Mucosa of rectum (tissue), 2 donors: ENCODE results near the gene ZNRF2.
"Not testable (repeated sequence)": the region's sequence is repeated elsewhere in the genome, so short reads cannot be mapped to it uniquely, and the experiment has no call there.

Source experiments
- H3K27ac ChIP-seq, 2 donors: one replicate each; pipeline ENCODE4 v1.7.0; 2013; ENCODE audit warnings: inconsistent platforms in 2 of 2, low read depth in 2 of 2, low read length in 2 of 2
- H3K27me3 ChIP-seq, 2 donors: one replicate each; pipeline ENCODE4 v1.7.0; 2013; ENCODE audit warnings: low read length in 2 of 2; ENCODE audit not compliant: control insufficient read depth in 2 of 2, insufficient read depth in 2 of 2
- H3K36me3 ChIP-seq, 2 donors: one replicate each; pipeline ENCODE4 v1.7.0; 2013; ENCODE audit warnings: low read length in 2 of 2; ENCODE audit not compliant: control insufficient read depth in 2 of 2, insufficient read depth in 2 of 2
- H3K4me1 ChIP-seq, 2 donors: one replicate each; pipeline ENCODE4 v1.7.0; 2013; ENCODE audit warnings: low read length in 2 of 2, mild to moderate bottlenecking in 1 of 2; ENCODE audit not compliant: control insufficient read depth in 2 of 2, insufficient read depth in 2 of 2
- H3K4me3 ChIP-seq, 2 donors: one replicate each; pipeline ENCODE4 v1.7.0; 2013; ENCODE audit warnings: low read length in 2 of 2
- H3K9ac ChIP-seq, 2 donors: one replicate each; pipeline ENCODE4 v1.7.0; 2013; ENCODE audit warnings: low read length in 2 of 2, low read depth in 1 of 2, mild to moderate bottlenecking in 1 of 2
- H3K9me3 ChIP-seq, 2 donors: one replicate each; pipeline ENCODE4 v1.7.0; 2013; ENCODE audit warnings: low read length in 2 of 2; ENCODE audit not compliant: control insufficient read depth in 2 of 2
- donor health status: healthy.
- donor health status: Normal muscosa, but diverticular disease.

The ZNRF2 gene

DNA sequence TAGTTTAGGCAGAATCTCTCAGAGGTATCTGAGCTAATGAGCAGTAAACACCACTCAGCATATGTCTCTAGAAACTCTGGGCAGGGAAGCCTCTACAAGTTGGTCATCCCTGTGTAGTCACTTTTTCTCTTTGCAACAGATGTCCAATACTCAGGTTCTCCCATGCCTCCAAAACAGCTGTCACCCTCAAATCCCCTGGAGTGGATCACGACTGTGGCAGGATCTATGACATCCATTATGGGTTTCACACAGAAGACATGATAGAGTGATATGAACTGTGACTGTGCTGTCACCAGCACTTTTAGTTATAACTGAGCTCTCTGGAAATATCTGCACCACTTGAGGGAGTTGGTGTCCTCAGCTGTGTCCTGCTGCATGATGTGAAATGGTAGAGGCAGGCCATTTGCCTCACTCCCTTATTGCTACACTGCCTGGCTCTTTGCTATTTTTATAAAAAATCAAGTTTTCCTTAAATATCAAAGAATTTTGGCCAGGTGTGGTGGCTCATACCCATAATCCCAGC is 24.1 kb upstream of the ZNRF2 start:
- Histone ChIP-seq H3K4me1 (peaks cover 8 to 18% of the 10 kb centered on the region in 2 donors), H3K27me3 (no peaks in the 10 kb centered on the region), H3K9me3 (no peaks in the 10 kb centered on the region), H3K36me3 (no peaks in the 10 kb centered on the region), H3K9ac (no peak overlapping the region), H3K4me3 (no peak overlapping the region), H3K27ac (no peak overlapping the region)

- Histone ChIP-seq H3K4me1 (peaks cover 0 to 5% of the 10 kb centered on the region in 2 donors), H3K9me3 (no peaks in the 10 kb centered on the region), H3K4me3 (no peak overlapping the region), H3K27me3 (no peaks in the 10 kb centered on the region), H3K27ac (no peak overlapping the region), H3K36me3 (no peaks in the 10 kb centered on the region), H3K9ac (no peak overlapping the region)
Measured at GRCh38 chr7:30263090-30263710, 21.2 kb upstream of the ZNRF2 start.

- Histone ChIP-seq H3K27me3 (no peaks in the 10 kb centered on the region), H3K4me3 (no peak overlapping the region), H3K9ac (no peak overlapping the region), H3K9me3 (no peaks in the 10 kb centered on the region), H3K4me1 (peaks cover 0 to 5% of the 10 kb centered on the region in 2 donors), H3K27ac (no peak overlapping the region), H3K36me3 (no peaks in the 10 kb centered on the region)
Measured at GRCh38 chr7:30264052-30264451, 20.3 kb upstream of the ZNRF2 start.

DNA sequence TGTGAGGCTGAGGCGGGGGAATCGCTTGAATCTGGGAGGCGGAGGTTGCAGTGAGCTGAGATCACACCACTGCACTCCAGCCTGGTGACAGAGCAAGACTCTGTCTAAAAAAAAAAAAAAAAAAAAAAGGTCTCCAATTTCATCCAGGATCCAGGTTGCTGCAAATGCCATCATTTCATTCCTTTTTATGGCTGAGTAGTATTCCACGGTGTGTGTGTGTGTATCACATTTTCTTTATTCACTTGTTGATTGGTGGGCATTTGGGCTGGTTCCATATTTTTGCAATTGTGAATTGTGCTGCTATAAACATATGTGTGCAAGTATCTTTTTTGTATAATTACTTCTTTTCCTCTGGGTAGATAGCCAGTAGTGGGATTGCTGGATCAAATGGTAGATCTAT is 19.2 kb upstream of the ZNRF2 start:
- not testable (repeated sequence) for H3K36me3 ChIP-seq, H3K4me3 ChIP-seq, H3K4me1 ChIP-seq, H3K9ac ChIP-seq, H3K9me3 ChIP-seq, H3K27ac ChIP-seq, H3K27me3 ChIP-seq

- H3K27ac ChIP-seq, result no peak overlapping the region
- H3K27me3 ChIP-seq, result no peaks in the 10 kb centered on the region
- H3K4me1 ChIP-seq, result peaks cover 0 to 5% of the 10 kb centered on the region in 2 donors
- no peaks in the 10 kb centered on the region for H3K9me3 ChIP-seq
- no peak overlapping the region for H3K4me3 ChIP-seq
- H3K9ac ChIP-seq, result no peak overlapping the region
- H3K36me3 ChIP-seq, result no peaks in the 10 kb centered on the region
Measured at GRCh38 chr7:30266686-30267085, 17.7 kb upstream of the ZNRF2 start.

- Histone ChIP-seq H3K9me3 (no peaks in the 10 kb centered on the region), H3K27me3 (no peaks in the 10 kb centered on the region), H3K4me3 (no peak overlapping the region), H3K27ac (no peak overlapping the region), H3K4me1 (peaks cover 0 to 5% of the 10 kb centered on the region in 2 donors), H3K9ac (no peak overlapping the region), H3K36me3 (no peaks in the 10 kb centered on the region)
Measured at GRCh38 chr7:30268586-30268985, 15.8 kb upstream of the ZNRF2 start.

DNA sequence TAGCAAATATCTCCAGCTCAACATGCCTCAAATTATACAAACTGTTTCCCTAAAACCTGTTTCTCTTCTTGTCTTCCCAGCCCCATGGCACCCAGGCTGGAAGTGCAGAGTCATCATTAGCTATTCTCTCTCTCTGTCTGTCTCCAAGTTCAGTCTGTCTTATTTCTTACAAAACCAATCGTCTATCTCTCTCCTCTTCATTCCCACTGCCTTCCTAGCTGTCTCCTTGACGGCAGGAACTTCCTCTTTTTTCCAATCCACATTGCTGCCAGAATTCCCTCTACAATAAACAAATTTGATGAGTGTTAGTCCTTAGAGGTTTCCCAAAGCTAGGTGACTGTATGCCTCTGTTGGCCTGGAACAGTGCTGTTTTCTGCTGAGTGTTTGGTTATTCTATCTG is 14.9 kb upstream of the ZNRF2 start:
- peaks cover 0 to 5% of the 10 kb centered on the region in 2 donors for H3K4me1 ChIP-seq

DNA sequence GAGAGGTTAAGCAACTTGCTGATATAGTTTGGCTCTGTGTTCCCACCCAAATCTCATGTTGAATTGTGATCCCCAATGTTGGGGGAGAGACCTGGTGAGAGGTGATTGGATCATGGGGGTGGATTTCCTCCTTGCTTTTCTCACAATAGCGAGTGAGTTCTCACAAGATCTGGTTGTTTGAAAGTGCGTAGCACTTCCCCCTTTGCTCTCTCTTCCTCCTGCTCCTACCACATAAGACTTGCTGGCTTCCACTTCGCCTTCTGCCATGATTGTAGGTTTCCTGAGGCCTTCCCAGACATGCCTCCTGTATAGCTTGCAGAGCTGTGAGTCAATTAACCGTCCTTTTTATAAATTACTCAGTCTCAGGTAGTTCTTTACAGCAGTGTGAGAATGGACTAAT is 13.5 kb upstream of the ZNRF2 start:
- H3K9me3 ChIP-seq, result no peaks in the 10 kb centered on the region
- no peaks in the 10 kb centered on the region for H3K27me3 ChIP-seq
- H3K9ac ChIP-seq, result no peak overlapping the region
- no peak overlapping the region for H3K27ac ChIP-seq
- peaks cover 0 to 5% of the 10 kb centered on the region in 2 donors for H3K4me1 ChIP-seq
- H3K4me3 ChIP-seq, result no peak overlapping the region
- H3K36me3 ChIP-seq, result no peaks in the 10 kb centered on the region

More for the DNA sequence above, 14.9 kb upstream of the ZNRF2 start:
- Histone ChIP-seq H3K27me3 (no peaks in the 10 kb centered on the region), H3K36me3 (no peaks in the 10 kb centered on the region), H3K27ac (no peak overlapping the region), H3K4me3 (no peak overlapping the region), H3K9ac (no peak overlapping the region), H3K9me3 (no peaks in the 10 kb centered on the region)

- H3K9me3 ChIP-seq, result no peaks in the 10 kb centered on the region
- H3K4me1 ChIP-seq, result peaks cover 0 to 5% of the 10 kb centered on the region in 2 donors
- no peak overlapping the region for H3K4me3 ChIP-seq
- no peaks in the 10 kb centered on the region for H3K36me3 ChIP-seq
- H3K27ac ChIP-seq, result no peak overlapping the region
- H3K27me3 ChIP-seq, result no peaks in the 10 kb centered on the region
- H3K9ac ChIP-seq, result no peak overlapping the region
Measured at GRCh38 chr7:30272126-30272525, 12.3 kb upstream of the ZNRF2 start.

DNA sequence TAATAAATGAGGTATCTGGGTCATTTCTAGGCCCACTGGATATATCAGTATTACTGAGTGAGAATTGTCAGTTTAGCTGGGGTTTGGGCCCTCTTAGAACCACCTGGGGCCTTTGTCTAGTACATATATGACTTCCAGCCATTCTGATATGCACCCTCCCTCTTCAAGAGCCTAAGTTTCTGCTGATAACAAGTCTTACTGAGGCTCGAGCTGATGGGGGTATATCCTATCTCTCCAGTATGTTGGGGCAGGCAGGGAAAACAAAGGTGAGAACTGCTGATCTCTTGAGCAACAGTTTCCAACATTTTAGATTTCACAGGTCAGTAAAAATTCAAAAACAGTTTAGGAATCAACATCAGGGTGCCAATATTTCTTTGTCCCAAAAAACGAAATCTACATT is 10.8 kb upstream of the ZNRF2 start:
- H3K9ac ChIP-seq, result no peak overlapping the region
- no peaks in the 10 kb centered on the region for H3K27me3 ChIP-seq
- no peaks in the 10 kb centered on the region for H3K9me3 ChIP-seq
- no peak overlapping the region for H3K27ac ChIP-seq
- H3K4me3 ChIP-seq, result no peak overlapping the region
- H3K4me1 ChIP-seq, result peaks cover 2 to 12% of the 10 kb centered on the region in 2 donors
- H3K36me3 ChIP-seq, result no peaks in the 10 kb centered on the region
